Type B pancreatic cell (in vitro differentiated cells): ENCODE data around the gene MPST. TPM values are rescaled to one million over a fixed set of nuclear protein-coding genes. Genes with fewer than 3 reads are reported as not detected.

ENCODE experiments used
- DNase-seq: peaks from one replicate; pipeline ENCODE4 v3.0.0; 2021; ENCODE audit warnings: mixed read lengths; ENCODE audit not compliant: unreplicated experiment; ENCODE audit errors: extremely low spot score
- H3K27ac Mint-ChIP-seq: 2 replicates; pipeline ENCODE4 v1.8.0; 2021; ENCODE audit warnings: mild to moderate bottlenecking, mixed read lengths
- H3K27me3 Mint-ChIP-seq: 2 replicates; pipeline ENCODE4 v1.8.0; 2021; ENCODE audit warnings: mixed read lengths
- H3K36me3 Mint-ChIP-seq: 2 replicates; pipeline ENCODE4 v1.8.0; 2021; ENCODE audit warnings: mixed read lengths
- H3K4me1 Mint-ChIP-seq: one replicate; pipeline ENCODE4 v1.8.0; 2021; ENCODE audit warnings: mixed read lengths; ENCODE audit not compliant: unreplicated experiment
- H3K4me3 Mint-ChIP-seq: 2 replicates; pipeline ENCODE4 v1.8.0; 2021; ENCODE audit warnings: mild to moderate bottlenecking, mixed read lengths
- H3K9me3 Mint-ChIP-seq: 2 replicates; pipeline ENCODE4 v1.8.0; 2021; ENCODE audit warnings: mixed read lengths
- CTCF ChIP-seq: fragments of 200-600 bp; sonication (generic); conservative IDR thresholded peaks from 2 replicates; pipeline ENCODE4 v1.5.0; 2021; ENCODE audit warnings: antibody characterized with exemption, mild to moderate bottlenecking
- total RNA-seq: library from RNA; stranded (reverse); gene quantifications from 2 replicates; pipeline ENCODE4 v1.2.1, GENCODE V29; 2021; ENCODE audit warnings: low replicate concordance

The MPST gene
- total RNA-seq, 1 donor from 2014 or later = 71.3 TPM

GRCh38 chr22:37051391-37052385 is 32.1 kb downstream of the MPST start, which contains the start of gene KCTD17:
Gene KCTD17 (plus strand): TSS chr22:37051742. CDS start chr22:37051761, 19 bp downstream.
- H3K4me3 Mint-ChIP-seq = peak within 1 kb of the TSS; percentile 87
- peaks cover 12% of the 10 kb centered on the region for H3K4me1 Mint-ChIP-seq
- H3K9me3 Mint-ChIP-seq = no peaks in the 10 kb centered on the region
- no peak for TF ChIP-seq CTCF
- no peaks in the 10 kb centered on the region for H3K36me3 Mint-ChIP-seq
- peak; percentile 80 for DNase-seq
- H3K27ac Mint-ChIP-seq = peak within 1 kb of the TSS; percentile 44
- H3K27me3 Mint-ChIP-seq = no peaks in the 10 kb centered on the region

GRCh38 chr22:37052386-37053309 is 33.1 kb downstream of the MPST start:
- Mint-ChIP-seq H3K4me1 (peaks cover 12% of the 10 kb centered on the region), H3K36me3 (no peaks in the 10 kb centered on the region), H3K4me3 (peak overlapping the region; percentile 87), H3K27me3 (no peaks in the 10 kb centered on the region), H3K9me3 (no peaks in the 10 kb centered on the region), H3K27ac (peak overlapping the region; percentile 44)
- TF ChIP-seq CTCF = no peak
- DNase-seq = peak; percentile 62

- H3K27ac Mint-ChIP-seq = no peak overlapping the region
Observed at GRCh38 chr22:37053310-37054055, 33.9 kb downstream of the MPST start.

GRCh38 chr22:37054056-37054395 is 34.5 kb downstream of the MPST start:
- Mint-ChIP-seq H3K27me3 (no peaks in the 10 kb centered on the region), H3K36me3 (no peaks in the 10 kb centered on the region), H3K4me3 (peak overlapping the region; percentile 66), H3K9me3 (no peaks in the 10 kb centered on the region), H3K27ac (no peak overlapping the region), H3K4me1 (peaks cover 12% of the 10 kb centered on the region)
- no peak for TF ChIP-seq CTCF
- no peak for DNase-seq

More at GRCh38 chr22:37053310-37054055, 33.9 kb downstream of the MPST start:
- Mint-ChIP-seq H3K27me3 (no peaks in the 10 kb centered on the region), H3K4me1 (peaks cover 12% of the 10 kb centered on the region), H3K9me3 (no peaks in the 10 kb centered on the region), H3K36me3 (no peaks in the 10 kb centered on the region), H3K4me3 (peak overlapping the region; percentile 87)
- DNase-seq = peak; percentile 58
- no peak for TF ChIP-seq CTCF
